Cortex of kidney (tissue), 1 donor: ENCODE data around the gene CHRNB4.
"Not testable (repeated sequence)": the region's sequence is repeated elsewhere in the genome, so short reads cannot be mapped to it uniquely, and the experiment has no call there.

Source experiments
- DNase-seq: peaks from one replicate; lab custom pipeline; 2025; lab: John Stamatoyannopoulos, UW

CHRNB4 gene

DNA sequence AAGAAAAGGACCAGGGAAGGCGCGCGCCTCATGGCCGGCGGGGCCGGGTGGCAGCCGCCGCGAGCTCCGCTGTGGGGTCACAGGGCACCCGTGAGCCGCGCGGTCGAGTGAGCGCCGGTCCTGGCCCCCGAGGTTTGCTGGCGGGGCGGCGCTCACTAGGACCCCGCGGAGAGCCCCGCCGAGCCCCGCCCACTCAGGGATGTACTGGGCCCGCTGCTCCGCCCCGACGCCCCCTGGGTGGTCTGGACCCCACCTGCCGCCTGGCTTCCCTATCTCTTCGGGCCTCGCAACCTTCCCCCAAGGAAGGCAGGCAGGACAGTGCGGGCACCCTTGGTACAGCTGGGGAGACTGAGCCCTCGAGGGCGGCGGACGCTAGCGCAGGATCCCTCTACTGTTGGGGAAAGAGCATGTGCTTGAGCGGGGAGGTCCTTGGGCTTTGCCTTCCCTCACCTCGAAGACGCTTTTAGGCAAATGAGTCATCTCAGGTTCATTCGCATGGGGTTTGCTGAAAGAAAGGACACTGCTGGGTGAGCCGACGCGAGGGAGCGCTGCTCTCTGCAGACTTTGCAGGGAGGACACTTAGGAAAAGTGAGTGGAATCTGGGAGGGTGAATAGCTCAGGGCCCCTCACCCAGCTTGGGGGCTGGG lies at the start of gene CHRNB4:
Gene CHRNB4 (minus strand): TSS at position 109 of the 647 bp plus-strand sequence. CDS start 77 bp downstream, at position 32.
- no peak for DNase-seq

DNA sequence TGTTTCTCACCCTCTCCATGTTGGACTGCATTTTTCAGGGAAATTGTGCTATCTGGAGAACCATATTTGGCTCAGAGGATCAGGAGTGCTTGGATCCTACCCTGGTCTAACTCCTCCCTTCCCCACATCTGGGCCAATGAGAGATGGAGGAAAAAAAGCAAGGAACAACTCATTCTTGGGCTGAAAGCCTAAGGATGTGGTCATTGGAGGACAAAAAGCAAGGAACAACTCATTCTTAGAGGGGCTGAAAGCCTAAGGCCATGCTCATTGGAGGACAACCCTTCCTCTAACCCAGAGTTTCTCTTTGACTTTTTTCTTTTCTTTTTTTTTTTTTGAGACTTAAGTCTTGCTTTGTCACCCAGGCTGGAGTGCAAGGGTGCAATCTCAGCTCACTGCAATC lies 48.6 kb upstream of the CHRNB4 start:
- DNase-seq = no peak

GRCh38 chr15:78685925-78686324 lies 44.9 kb upstream of the CHRNB4 start:
- no peak for DNase-seq

DNA sequence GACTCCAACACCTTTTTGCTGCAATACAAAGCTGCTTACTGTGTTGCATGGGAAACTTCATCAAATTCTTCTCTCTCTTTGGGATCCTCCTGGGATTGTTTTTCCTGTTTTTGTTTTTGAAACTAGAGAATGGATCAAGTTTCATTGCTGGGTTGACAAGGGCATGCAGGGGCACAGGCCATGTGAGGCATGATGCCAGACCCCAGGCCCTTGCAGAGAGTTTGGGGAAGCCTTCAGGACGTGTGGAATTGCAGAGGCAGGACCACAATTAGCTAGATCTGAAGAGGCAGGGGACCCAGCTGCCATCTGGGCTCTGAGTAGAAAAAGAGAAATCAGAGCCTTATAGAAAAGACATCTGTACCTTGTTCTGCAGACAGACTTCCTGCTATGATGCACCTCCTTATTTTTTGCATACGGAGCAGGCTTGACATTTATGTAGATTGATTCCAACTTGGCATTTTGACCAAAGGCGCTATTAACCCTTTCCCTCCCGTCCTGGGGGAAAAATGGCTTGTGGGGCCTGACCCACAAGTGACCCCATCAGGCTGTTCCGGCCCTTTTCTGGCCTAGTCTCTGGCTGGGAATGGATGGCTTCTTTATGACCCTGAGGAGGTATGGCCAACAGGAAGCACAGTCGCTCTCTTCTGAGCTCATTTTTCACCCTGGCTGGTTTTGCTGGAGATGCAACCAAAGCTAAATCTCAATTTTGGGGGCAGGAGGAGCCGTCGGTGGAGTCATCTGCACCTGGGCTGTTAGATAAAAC lies 44.3 kb upstream of the CHRNB4 start:
- DNase-seq = no peak

DNA sequence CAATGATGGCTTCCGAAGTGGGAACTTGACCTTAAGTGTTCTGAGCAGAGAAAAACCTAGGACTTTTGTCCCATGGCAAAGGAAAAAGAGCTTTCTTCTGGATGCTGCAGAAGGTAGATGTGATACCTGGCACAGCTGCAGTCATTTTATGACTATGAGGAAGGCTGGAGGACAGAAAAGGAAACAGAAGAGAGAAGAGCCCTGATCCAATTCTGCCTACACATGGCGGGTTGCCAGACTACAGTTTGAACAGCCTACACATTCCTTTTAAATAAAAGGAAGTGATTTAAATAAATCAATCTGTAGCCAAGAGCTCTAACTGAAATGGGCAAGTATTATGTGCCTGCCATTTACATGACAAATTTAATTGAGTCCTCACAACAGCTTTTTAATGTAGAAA lies 43.6 kb upstream of the CHRNB4 start:
- DNase-seq = no peak

DNA sequence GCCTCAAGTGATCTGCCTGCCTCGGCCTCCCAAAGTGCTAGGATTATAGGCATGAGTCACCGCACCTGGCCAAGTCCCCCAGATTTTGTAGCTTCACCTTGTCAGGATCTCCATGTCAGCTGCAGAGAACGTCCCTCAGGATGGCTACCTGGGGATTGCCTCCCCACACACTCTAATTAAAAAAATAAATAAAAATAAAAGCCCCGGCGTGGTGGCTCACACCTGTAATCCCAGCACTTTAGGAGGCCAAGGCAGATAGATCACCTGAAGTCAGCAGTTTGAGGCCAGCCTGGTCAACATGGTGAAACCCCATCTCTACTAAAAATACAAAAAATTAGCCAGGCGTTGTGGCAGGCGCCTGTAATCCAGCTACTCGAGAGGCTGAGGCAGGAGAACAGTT lies 42.6 kb upstream of the CHRNB4 start:
- DNase-seq = not testable (repeated sequence)

GRCh38 chr15:78682693-78683410 lies 41.8 kb upstream of the CHRNB4 start:
- DNase-seq = no peak

GRCh38 chr15:78682004-78682651 lies 41.1 kb upstream of the CHRNB4 start:
- no peak for DNase-seq

DNA sequence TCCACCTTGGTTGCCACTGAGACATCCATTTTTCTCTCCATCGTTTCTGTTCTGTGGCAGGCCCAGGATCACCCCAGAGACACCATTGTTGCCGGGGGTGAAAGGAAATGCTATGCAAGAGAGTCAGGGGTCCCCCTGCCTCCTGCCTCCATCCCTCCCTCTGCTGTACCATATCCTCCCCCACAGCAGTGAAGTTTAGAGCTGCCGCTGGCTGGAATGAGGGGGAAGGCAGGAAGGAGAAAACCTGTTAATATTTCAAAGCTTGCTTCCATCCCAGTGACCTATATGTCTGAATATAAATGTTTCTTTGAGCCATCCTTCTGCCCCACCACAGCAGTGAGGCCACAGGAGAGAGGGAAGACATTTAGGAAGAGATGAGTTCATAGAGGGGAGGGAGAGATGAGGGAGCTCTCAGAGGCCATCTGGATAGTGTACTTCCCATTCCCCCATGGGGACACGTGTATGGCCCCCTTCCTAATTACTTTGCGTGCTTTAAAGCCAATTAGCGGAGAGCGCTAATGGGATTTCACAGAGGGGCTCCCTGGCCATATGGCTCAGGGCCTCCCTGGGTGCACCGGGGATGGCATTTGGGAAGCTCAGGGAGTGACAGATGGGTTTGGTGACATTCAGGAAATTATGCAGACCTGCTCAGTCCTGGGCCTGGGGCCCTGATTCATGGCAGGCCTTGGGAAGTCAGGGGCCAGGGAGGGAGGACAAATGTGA lies 40.4 kb upstream of the CHRNB4 start:
- no peak for DNase-seq

DNA sequence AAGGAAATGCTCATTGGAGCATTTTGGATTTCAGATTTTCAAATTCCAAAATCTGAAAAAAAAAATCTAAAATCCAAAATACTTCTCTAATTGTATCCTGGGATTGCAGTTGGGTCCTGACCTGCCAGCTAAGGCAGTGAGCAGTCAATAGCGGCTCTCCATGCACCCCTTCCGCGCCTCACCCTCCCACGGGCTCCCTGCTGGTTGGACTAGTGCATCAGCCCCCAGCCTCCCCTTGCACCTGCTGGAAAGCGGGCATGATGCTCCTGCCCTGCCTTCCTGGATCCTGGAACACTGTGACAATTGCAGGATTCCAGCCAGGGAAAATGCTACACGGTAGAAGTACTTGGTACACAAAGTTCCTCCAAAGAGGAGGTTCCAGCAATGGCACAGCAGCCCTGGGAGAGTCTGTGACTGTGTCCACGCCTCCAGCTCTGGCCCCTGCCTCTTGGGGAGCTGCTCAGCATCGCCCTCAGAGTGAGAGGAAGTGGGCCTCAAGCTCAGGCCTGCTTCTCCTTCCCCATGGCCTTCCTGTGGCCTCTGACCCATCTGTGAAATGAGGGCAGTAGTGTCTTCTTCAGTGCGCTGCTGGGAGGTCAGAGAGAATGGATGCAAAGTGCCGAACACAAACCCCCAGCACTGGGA lies 39.5 kb upstream of the CHRNB4 start:
- no peak for DNase-seq

DNA sequence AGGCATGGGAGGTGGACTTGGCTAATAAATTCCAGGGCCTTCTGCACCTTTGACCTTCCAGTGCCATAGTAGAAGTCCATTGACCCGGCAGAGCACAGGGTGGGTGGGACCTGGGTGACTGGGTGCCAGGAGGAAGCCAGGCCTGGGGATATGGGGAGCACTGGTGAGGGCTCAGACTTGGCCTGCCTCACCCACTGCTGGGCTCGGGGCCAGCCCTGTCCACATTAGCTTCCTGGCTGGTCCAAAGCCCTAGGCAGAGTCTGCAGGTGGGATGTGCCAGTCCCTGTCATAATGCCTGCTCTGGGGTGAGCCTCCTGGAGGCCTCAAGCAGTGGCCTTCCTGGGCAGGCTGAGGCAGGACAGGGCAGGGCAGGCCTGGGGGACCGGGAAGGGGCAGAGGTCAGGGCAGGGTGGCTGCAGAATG lies 38.1 kb upstream of the CHRNB4 start:
- DNase-seq = no peak

- DNase-seq = no peak
Observed at GRCh38 chr15:78676424-78677110, 35.6 kb upstream of the CHRNB4 start.

GRCh38 chr15:78675617-78676360 lies 34.8 kb upstream of the CHRNB4 start:
- DNase-seq = no peak

- no peak for DNase-seq
Observed at GRCh38 chr15:78675206-78675605, 34.2 kb upstream of the CHRNB4 start.

DNA sequence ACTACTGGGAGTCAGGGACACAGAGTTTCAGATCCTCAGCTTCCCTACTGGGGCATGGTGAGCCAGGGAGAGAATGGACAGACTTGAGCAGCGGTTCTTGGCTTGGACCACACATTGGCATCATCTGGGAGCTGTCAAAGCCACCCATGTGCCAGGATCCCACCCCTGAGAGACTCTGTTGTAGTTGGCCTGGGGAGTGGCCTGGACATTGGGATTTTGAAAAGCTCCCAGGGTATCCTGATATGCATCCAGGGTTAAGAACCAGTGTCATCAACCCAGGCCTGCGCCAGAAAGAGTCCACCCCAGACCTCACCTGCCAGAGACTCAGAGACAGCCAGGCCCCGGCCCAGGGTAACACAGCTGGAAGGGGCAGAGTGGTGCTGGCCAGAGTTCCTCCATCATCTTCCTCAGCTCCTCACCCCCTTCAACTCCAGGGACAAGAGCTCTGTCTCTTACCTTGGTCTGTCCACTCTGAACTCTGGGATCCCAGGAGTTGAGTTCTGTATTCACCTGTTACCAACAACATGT lies 33.0 kb upstream of the CHRNB4 start:
- no peak for DNase-seq

- no peak for DNase-seq
Observed at GRCh38 chr15:78673476-78673875, 32.5 kb upstream of the CHRNB4 start.

DNA sequence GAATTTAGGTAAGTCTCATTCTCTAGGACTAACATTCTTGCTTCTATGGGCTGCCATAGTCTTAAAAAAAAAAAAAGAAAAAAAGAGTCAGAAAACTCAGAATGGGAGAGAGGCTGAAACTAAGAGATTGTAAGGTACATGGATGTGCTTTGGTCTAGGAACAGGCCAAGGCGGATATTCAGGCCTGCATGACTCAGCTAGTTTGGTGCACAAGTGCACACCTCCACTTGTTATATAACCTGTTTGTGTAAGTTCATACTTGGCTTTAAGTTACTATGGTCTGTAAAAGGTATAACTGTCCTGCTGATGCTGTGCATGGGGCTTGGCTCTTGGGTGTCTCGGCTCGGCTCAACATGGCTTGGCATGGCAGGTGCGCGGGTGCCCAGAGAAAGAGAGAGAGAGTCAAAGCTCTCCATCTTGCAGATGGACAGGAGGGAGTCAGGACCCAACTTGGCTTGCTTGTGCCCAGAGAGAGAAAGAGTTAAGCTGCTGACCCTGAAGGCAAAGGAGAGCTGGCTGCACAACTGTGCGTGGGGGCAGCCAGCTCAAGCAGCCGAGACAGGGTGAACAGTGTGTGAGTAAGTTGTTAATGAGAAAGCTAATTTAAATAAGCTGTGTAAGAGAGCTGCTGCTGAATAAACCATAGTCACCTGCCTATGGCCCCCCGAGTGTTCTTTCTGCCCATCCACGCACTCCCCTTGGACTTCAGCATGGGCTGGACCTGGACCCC lies 31.4 kb upstream of the CHRNB4 start:
- no peak for DNase-seq

- no peak for DNase-seq
Observed at GRCh38 chr15:78671626-78672211, 30.7 kb upstream of the CHRNB4 start.

DNA sequence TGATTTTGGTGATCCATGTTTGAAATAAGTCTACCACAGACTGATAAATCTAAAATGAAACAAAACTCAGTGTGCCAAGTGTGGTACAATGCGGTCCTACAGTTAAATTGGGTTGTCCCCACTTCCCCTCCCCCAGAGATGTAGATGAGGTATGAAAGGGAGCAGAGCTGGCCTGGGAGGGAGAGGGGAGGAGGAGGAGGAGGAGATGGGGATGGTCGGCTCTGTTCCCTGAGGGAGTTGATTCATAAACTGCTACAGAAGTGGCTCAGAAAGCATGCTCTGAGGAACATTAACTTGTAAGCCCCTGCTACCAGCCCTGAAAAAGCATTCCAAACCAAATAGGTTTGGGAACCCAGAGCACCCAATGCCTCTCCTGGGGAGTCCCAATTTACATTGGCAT lies 28.0 kb upstream of the CHRNB4 start:
- DNase-seq = no peak
